HUES6 (cell line): ENCODE results near the gene COL5A1.

Experiments
- H3K27ac ChIP-seq: 2 replicates; pipeline ENCODE4 v1.7.0; 2013; ENCODE audit warnings: low read depth, mild to moderate bottlenecking, low read length, inconsistent platforms
- H3K27me3 ChIP-seq: 2 replicates; pipeline ENCODE4 v1.6.1; 2013; ENCODE audit warnings: low read length; ENCODE audit not compliant: control insufficient read depth, insufficient read depth
- H3K36me3 ChIP-seq: 2 replicates; pipeline ENCODE4 v1.6.1; 2013; ENCODE audit warnings: low read length; ENCODE audit not compliant: control insufficient read depth, insufficient read depth
- H3K4me1 ChIP-seq: 2 replicates; pipeline ENCODE4 v1.6.1; 2013; ENCODE audit warnings: low read length; ENCODE audit not compliant: control insufficient read depth, insufficient read depth
- H3K4me3 ChIP-seq: 2 replicates; pipeline ENCODE4 v1.5.1; 2013; ENCODE audit warnings: low read depth, low read length
- H3K9ac ChIP-seq: one replicate; pipeline ENCODE4 v1.6.1; 2013; ENCODE audit warnings: mild to moderate bottlenecking, low read length
- H3K9me3 ChIP-seq: 2 replicates; pipeline ENCODE4 v1.6.1; 2013; ENCODE audit warnings: low read depth, low read length; ENCODE audit not compliant: control insufficient read depth, insufficient read depth

Gene COL5A1

DNA sequence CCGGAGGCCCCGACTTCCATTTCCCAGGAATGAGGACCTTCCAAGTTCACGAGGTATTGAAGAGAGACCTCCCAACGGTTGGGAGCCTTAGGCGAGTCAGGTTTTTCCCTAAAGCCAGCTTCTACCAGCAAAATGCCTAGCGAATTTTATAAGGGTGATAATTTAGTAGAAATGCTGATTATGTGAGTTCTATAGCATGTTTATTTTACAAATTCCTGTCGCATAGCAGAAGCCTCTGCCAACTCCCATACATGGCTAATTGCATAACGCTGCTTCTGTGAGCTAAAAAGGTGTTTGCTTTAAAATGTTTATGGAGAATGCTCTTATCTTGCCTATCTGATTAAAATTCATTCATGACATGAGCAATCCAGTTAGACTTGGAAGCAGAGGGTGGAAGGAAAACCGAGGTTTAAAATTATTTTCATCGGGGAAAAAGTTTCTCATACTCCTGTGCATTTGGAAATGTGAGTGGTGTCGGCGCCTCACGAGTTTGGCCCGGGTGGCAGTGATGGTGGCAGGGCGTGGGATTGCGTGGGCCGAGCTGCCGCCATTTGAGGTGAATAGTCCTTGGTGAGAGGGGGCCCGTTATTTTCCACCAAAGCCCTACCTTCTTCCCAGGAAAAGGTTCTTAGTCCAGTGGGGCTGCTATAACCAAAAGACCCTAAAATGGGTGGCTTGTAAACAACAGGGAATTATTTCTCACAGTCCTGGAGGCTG, 134.6 kb downstream of the COL5A1 start:
- H3K36me3 ChIP-seq: peaks cover 31% of the 10 kb centered on the region; the same call in 1 of the 2 replicates
- H3K4me1 ChIP-seq: 0 out of 2 replicates have a peak, but pooled peaks cover 2% of the 10 kb centered on the region
- H3K9ac ChIP-seq: no peak overlapping the region
- H3K9me3 ChIP-seq: no peaks in the 10 kb centered on the region
- no peaks in the 10 kb centered on the region for H3K27me3 ChIP-seq
- H3K27ac ChIP-seq: no peak overlapping the region
- no peak overlapping the region for H3K4me3 ChIP-seq

DNA sequence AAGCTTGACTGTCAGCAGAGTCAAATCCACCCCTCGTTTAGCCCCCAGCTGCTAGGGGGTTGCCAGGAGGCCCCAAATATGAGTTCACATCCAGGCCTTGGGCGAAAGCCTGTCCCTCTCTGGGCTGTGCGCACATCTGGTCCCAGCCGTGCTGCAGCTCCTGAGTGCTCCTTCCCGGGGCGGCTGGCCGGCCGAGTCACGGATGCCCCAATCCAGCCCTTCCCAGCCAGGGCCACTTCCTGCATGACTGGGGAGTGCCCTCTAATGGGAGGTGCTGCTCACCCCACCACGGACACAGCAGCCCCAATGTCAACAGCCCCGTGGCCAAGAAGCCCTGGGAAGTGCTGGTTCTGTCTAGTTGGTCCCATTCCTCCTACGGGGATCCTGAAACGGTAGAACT, 135.6 kb downstream of the COL5A1 start:
- Histone ChIP-seq H3K27me3 (no peaks in the 10 kb centered on the region), H3K4me1 (0 out of 2 replicates have a peak, but pooled peaks cover 2% of the 10 kb centered on the region), H3K27ac (no peak overlapping the region), H3K9ac (no peak overlapping the region), H3K36me3 (peaks cover 25% of the 10 kb centered on the region; the same call in 1 of the 2 replicates), H3K4me3 (no peak overlapping the region), H3K9me3 (no peaks in the 10 kb centered on the region)

DNA sequence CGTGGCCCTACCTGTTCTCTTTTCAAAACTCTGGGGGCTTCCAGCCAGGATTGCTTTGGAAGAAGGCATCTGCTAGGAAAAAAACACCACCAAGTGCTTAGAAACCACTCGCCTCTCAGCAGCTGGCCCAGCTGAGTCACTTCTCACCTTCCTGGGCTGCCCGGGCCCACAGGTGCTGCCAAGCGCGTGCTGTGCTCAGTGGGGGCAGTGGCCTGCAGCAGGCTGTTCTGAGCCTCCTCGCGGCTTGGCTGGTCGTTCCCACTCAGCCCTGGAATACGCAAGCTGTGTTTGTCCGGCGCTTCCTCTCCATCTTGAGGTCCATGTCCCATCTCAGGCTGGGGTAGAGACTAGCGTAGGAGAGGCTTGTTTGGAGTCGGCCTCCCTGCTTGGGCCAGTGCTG, 136.6 kb downstream of the COL5A1 start:
- no peak overlapping the region for H3K27ac ChIP-seq
- peaks cover 21% of the 10 kb centered on the region; the same call in 1 of the 2 replicates for H3K36me3 ChIP-seq
- H3K4me3 ChIP-seq: no peak overlapping the region
- H3K4me1 ChIP-seq: 0 out of 2 replicates have a peak, but pooled peaks cover 2% of the 10 kb centered on the region
- no peak overlapping the region for H3K9ac ChIP-seq
- no peaks in the 10 kb centered on the region for H3K27me3 ChIP-seq
- H3K9me3 ChIP-seq: no peaks in the 10 kb centered on the region

DNA sequence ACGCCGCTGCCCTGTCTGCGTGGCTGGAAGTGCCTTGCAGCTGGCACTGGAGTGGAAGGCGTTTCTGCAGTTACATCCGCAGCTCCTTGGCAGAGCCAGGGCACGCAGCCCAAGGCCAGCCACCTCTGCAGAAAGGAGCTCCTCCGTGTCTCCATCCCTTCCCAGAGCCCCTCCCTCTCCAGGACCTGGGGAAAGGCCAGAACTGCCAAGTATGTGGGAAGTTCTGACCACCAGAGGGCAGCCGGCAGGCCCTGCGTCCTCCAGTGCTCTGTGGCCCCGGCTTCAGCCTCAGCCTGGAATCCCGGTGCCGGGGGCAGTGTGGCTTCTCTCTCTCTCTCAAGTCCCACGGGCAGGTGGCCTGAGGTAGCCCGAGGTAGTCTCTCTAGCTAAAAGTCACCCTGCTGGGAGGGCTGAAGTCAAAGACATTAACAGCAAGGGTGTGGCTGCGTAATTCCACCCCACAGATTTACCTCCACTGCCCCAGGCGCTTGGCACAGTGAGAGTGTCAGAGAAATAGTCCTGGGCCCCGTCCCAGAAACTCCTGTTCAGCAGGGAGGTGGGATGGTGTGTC, 137.3 kb downstream of the COL5A1 start:
- Histone ChIP-seq H3K36me3 (peaks cover 13% of the 10 kb centered on the region; the same call in 1 of the 2 replicates), H3K27me3 (no peaks in the 10 kb centered on the region), H3K27ac (no peak overlapping the region)

DNA sequence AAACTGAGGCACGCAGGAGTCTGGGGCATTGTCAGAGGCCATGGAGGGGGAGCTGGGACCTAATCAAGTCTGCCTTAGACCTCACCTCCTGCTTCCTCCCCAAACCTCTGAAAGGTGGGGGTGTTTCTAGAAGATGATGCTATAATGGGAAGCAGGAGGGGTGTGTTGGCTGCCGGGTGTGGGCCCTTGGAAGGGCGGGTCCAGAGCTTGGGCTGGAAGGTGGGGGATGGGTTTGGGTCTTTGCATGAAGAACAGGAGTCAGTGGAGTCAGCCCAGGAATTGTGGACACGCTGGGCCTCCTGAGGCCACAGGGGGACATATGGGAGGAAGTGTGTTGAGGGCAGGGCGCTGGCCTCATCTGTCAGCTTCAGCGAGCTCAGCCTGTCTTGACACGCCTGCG, 138.0 kb downstream of the COL5A1 start:
- Histone ChIP-seq H3K9ac (no peak overlapping the region), H3K4me3 (no peak overlapping the region), H3K36me3 (peaks cover 8% of the 10 kb centered on the region; the same call in 1 of the 2 replicates), H3K4me1 (peaks cover 6% of the 10 kb centered on the region; the same call in 1 of the 2 replicates), H3K9me3 (no peaks in the 10 kb centered on the region), H3K27ac (no peak overlapping the region), H3K27me3 (no peaks in the 10 kb centered on the region)

More for the DNA sequence above, 137.3 kb downstream of the COL5A1 start:
- H3K4me1 ChIP-seq: peaks cover 2% of the 10 kb centered on the region; the same call in 1 of the 2 replicates
- H3K9me3 ChIP-seq: no peaks in the 10 kb centered on the region
- no peak overlapping the region for H3K4me3 ChIP-seq
- H3K9ac ChIP-seq: no peak overlapping the region

DNA sequence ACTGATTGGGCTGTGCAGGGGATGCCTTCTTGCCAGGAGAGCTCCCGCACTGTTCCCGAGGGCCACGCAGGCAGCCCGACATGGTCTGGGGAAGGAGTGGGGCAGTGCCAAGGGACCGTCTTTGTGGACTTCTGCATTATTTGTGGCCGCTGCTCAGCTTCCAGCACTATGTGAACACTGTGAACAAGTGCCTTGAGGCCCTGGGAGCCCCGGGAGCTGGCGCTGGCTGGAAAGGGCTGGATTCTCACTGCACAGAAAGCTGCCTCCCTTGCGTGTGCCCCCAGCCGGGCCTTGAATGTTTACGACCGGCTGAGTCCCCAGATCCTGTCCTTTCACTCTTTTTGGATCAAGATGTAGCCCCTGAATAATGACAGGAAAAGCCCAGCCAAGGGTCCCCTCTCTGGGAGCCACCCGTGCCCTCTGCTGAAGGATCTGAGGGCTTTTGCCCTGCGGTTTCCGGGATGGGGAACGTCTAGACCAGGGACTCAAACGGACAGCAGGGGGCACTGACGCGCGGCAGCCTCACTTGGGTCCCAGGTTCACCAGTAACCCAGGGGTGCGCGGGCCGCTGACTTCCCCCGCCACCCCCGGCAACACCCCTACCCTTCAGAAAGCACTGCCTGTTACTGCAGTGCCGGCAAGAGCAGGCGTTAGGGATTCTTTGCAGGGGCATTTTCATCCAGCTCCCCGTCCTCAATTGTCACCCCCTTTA, 140.1 kb downstream of the COL5A1 start:
- H3K27me3 ChIP-seq: no peaks in the 10 kb centered on the region
- no peak overlapping the region for H3K4me3 ChIP-seq
- H3K4me1 ChIP-seq: peaks cover 6% of the 10 kb centered on the region; the same call in 1 of the 2 replicates
- no peaks in the 10 kb centered on the region for H3K9me3 ChIP-seq
- H3K9ac ChIP-seq: no peak overlapping the region
- H3K27ac ChIP-seq: no peak overlapping the region
- no peaks in the 10 kb centered on the region; the same call in 1 of the 2 replicates for H3K36me3 ChIP-seq

DNA sequence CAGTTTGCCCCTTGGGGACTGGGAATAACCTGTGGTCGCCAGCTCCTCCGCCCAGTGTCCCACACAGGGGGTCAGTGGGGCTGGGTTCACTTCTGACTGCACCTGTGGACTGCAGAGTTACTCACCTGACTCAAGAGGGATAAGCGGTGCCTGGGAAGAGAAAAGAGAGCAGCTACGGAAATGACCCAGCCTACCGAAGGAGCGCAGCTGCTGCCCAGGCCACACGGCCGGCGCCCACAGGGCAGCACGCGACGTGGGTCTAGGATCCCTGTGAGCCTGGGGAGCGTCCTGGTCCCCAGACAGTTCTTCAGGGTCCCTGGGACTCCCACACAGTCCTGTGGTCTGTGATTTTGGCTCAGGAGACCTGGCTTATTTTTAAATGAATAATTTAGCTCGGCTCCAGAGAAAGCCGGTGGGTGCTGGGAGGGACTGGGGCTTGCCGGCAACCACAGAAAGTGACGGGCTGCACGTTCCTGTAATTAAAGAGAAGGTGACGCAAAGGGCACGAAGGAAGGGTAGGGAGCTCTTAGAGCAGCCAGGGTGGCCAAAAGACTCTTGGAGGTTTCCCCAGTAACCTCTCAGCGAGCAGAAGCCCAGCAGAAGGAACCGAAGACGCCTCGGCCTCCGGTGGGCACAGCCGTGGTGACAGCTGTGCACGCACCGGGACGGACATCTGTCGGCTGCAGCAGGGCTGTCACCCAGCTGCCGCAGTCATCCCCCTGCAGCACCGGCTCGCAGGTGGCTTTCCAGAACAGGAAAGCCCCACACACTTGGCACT, 141.5 kb downstream of the COL5A1 start:
- no peak overlapping the region for H3K4me3 ChIP-seq

DNA sequence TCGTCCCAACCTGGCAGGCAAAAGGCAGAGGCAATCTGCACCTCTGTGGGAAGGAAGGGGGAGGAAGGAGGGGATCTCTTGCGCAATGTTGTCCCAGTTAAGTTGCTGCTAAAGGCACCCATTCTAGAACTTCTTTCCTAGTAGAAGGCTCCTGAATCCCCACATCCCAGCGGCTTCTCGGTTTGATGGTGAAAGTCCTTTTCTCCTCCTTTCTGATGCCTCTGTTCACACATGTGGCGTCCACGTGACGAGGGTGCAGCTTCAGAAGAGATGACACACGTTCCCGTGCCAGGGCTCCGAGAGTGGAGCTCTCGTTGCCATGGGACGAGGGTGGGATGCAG, 142.1 kb downstream of the COL5A1 start:
- Histone ChIP-seq H3K4me1 (peaks cover 5% of the 10 kb centered on the region; the same call in 1 of the 2 replicates), H3K27me3 (no peaks in the 10 kb centered on the region), H3K4me3 (no peak overlapping the region), H3K9me3 (no peaks in the 10 kb centered on the region), H3K9ac (no peak overlapping the region), H3K36me3 (no peaks in the 10 kb centered on the region; the same call in 1 of the 2 replicates), H3K27ac (no peak overlapping the region)

More for the DNA sequence above, 141.5 kb downstream of the COL5A1 start:
- Histone ChIP-seq H3K4me1 (peaks cover 6% of the 10 kb centered on the region; the same call in 1 of the 2 replicates), H3K36me3 (no peaks in the 10 kb centered on the region; the same call in 1 of the 2 replicates), H3K27ac (no peak overlapping the region), H3K27me3 (no peaks in the 10 kb centered on the region), H3K9me3 (no peaks in the 10 kb centered on the region), H3K9ac (no peak overlapping the region)

DNA sequence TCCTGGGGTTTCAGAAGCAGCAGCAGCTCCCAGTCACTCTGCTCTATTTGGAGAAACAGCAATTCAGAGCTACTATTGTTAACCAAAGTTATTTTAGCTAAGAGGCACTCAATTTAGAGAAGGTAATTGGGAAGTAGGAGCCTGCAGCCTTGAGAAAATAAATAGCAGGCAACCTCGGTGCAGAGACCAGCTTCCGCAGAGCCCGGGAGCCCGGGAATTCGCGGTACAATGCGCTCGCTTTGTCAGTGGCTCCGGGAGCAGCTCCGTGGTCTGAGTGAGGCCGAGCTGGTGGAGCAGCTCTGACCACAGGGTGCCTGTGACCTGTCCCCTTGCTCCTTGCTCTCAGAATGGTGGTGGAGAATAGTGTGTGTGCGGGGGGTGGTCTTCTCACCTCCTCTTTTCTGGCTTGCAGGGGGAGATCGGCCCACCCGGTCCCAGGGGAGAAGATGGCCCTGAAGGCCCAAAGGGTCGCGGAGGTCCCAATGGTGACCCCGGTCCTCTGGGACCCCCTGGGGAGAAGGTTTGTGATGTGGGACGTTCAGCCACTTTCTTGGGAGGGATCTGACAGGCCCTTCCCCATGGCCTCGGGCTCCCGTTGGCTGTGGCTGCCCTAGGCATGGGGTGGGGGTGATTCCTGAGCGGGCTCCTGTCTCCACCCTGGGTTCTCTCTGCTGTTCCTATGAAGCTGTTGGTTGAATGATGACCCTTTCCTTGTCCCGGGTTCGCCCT, 143.1 kb downstream of the COL5A1 start:
- H3K9me3 ChIP-seq: no peaks in the 10 kb centered on the region
- no peaks in the 10 kb centered on the region; the same call in 1 of the 2 replicates for H3K36me3 ChIP-seq
- no peaks in the 10 kb centered on the region for H3K27me3 ChIP-seq
- no peak overlapping the region for H3K9ac ChIP-seq
- H3K4me1 ChIP-seq: peaks cover 6% of the 10 kb centered on the region; the same call in 1 of the 2 replicates
- no peak overlapping the region for H3K4me3 ChIP-seq
- H3K27ac ChIP-seq: no peak overlapping the region
